NCI-H128 (cell line): ENCODE measurements around the gene OBSL1.

Experiments
- DNase-seq: peaks from one replicate; lab custom pipeline; 2025; ENCODE audit not compliant: unreplicated experiment; lab: John Stamatoyannopoulos, UW

OBSL1 gene

DNA sequence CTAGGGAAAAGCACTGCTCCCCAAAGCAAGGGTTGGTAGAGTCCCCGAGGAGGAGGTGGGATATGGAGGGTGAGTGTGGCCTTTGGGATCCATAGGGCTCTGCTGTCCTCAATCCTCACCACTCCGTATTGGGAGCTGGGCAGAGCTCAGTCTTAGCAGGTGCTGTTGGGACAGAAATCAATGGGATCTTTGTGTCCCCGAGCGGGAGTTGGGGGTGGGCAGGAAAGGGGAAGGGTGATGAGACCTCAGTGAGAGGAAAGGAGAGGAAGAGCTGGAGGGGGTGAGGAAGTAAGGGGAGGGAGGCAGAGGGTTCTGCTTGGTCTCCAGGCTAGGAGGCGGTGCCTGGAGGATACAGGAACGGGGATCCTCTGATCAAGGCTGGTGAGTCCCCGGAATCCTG, 54.5 kb downstream of the OBSL1 start:
- no peak for DNase-seq

DNA sequence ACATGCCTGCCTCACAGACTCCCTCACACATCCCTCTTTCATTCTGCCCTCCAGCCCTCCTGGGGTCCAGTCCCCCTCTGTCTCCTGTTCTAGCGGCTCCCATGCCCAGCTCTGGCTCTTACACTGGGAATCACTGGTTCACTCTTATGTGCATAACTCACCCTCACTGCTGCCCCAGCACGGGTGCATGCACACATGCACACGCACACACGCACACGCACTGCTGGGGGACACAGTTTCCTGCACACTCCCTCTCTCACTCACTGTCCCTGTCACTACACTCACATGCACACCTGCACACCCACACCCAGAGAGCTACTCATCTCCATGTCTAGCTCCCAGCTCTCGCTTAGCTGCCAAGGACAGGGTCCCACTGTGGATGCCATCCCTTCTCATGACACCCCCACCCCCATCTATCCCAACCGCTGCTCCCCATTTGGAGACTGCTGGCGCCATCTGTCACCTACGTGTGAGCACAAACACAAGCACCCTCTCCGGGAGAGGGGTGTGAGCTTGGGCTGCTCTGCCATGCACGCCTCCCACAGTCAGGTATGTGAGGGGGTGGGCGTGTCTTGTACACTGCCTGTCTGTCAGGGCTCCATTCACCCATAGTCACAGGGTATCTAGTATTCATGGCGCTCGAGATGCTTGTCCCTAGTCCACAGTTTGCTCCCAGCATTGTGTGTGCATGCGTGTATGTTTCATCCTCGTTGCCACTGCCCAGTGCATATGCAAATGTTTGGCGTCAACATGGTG, 55.3 kb downstream of the OBSL1 start:
- no peak for DNase-seq

DNA sequence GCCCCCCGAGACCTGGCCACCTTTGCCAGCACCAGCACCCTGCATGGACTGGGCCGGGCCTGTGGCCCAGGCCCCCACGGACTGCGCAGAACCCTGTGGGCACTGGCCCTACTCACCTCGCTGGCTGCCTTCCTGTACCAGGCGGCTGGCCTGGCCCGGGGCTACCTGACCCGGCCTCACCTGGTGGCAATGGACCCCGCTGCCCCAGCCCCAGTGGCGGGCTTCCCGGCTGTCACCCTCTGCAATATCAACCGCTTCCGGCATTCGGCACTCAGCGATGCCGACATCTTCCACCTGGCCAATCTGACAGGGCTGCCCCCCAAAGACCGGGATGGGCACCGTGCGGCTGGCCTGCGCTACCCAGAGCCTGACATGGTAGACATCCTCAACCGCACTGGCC, 56.5 kb downstream of the OBSL1 start:
- DNase-seq, result no peak

DNA sequence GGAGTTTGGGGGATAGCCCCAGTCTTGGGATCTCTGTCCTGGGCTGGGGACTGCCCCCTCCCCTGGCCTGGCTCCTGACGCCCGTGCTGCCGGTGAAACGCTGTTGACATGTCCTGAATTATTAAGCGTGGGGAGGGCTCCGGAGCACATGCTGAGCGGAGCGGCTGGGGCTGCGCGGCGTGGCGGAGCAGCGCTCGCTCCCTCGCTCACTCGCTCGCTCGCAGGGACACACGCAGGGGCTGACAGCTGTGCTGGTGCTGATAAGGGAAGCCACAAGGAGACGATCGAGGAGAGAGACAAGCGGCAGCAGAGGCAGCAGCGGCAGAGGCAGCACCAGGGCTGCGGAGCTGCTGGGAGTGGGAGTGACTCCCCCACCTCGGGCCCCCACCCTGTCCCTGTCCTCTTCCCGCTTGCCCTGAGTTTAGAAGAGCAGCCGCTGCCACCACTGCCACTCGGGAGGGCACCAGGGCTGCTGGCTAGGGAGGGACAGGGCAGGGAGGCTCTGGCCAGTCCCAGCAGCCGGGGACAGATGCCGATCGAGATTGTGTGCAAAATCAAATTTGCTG, 57.1 kb downstream of the OBSL1 start, which contains the start of gene ASIC4:
ASIC4 (plus strand) TSS at position 287 of the 566 bp plus-strand sequence; CDS start at position 530, 243 bp downstream.
- no peak for DNase-seq

DNA sequence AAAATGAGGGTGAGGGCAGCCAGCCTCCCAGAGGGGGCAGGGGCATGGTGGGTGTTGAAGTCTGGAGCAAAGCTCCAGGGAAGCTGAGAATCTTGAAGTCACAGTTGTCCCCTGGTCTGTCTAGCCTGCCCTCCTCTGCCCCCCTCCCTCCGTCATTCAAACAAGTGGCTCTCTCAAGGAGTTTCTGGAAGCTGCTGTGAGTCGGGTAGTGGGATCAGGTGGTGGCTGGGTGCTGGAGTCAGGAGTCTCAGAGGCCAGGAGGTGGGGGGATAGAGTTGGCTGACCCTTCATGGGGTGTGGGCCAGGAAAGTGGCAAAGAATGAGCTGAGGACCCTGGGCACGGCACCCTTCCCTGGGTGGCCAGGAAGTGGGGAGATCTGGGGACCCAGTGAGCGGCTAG, 57.6 kb downstream of the OBSL1 start:
- DNase-seq, result no peak

DNA sequence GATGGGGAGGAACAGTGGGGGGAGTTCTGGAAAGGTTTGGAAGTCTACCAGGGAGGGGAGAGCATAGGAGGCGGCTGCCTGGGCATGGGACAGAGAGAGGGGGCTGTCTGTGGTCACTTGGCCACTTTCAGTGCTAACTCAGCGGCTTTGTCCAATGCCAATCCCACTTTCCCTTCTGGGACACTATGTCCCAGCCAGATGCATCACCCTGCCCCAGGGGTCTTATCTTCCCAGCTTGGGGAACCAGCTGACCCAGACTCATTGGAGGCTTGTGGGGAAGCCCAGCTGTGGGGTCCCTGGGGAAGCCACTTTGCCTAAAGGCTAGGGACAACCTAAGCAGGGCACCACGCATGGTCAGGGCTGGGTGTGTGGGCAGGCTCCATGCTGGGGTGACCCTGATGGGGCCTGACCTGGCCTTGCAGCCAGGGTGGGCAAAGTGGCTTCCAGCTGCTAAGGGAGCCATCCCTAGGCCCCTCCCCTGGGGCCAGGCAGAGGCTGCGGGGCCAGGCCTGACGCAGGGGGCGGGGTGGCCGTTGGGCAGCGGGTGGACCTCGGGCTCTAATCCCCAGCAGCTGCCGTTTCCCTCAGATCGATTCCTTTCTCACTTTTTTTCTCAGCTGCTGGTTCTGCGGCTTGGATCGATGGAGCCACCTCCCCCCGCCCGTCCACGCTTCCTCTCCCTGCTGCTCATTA, 58.7 kb downstream of the OBSL1 start:
- DNase-seq, result no peak

DNA sequence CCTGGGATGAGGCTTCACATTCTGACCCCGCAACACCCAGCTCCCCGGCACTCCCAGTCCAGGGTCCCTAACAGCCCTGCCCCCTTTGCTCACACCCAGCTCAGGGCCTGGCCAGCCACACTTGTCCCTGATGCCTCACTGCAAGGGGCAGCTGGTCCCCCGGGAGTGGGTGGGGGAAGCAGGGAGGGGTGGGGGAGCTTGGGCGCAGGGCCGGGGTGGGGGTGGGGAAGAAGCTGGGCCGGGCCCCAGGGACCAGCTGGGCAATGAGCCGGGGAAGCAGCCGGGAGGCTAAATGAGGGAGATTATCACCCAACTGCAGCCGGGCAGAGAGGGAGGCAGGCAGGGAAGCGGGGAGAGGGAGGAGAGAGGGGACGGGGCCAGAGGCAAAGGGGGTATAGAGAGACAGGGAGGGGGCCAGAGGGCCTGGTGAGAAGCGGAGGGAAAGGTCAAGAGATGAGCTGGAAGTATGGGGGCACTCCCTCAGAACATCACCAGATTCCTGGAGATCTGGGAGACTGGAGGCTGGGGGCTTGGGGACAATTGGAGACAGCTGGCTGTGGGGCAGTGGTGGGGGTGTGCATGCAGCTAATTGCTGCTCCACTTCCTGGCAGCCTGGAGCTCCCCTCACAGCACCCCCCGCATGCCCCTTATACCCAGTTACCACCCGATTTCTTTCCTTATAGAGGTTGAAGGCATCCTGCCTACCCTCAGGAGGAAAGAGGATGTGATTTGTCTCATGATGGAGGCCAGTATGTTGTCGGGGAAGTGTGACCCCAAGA, 59.6 kb downstream of the OBSL1 start:
- DNase-seq, result no peak

DNA sequence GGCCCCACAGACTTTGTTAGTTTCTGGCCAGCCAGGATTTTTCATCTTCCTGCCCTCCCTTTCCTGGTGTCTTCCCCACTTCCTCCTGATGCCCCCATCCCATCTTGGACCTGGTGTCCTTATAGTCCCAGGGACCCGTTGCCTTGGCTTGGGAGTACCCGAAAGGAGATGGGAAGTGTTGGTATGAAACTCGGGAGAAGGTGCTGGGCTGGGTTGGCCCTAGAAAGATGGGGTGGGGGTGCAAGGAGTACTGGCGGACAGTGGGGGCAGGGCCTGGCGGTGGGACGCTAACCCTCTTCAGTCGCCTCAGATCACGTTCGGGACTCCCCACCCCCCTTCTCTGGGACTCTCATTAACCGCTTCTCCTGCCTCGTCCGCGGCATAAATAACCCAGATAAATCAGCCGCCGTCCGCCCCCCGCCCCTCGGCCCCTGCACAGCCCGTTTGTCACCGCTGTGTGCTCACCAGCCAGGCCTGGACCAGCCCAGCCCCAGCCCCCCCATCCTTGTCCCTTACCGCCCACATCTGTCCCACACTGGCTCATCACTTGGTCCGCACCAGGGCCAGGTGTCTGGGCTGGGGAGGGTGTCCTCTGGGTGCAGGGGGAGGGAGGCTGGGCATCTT, 60.7 kb downstream of the OBSL1 start:
- DNase-seq, result no peak

DNA sequence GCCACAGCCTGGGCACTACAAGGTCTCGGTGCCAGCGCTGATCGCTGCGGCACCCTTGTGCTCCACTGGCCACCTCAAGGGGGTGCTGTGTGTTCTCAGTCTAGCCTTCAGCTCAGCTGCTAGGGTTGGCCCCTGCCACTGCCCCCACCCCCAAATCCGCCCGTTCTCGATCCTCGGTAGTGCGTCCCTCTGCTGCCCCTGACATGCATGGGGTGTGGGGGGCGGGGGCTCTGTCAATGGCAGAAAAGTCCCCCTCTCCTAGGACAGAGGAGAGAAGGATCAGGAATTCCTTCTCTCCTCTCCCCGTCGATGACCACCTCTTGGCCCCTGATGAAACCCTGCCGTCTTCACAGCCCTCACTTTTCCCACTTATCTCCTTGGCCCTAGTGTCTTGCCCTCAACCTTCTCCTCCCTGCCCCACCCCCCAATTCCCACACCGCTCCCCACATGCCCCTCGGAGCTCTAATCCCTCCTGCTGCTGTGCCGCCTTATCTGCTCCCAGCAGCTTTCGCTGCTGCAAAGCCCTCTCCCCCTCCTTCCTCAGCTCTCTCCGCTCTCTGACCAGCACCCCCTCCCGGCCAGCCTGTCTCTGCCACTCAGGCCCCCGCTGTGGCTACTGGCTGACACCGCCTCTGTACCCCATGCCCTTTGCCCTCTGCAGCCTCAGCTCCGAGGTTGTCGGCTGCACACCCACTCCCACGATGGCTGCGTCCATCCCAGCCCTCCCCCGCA, 61.4 kb downstream of the OBSL1 start:
- no peak for DNase-seq

DNA sequence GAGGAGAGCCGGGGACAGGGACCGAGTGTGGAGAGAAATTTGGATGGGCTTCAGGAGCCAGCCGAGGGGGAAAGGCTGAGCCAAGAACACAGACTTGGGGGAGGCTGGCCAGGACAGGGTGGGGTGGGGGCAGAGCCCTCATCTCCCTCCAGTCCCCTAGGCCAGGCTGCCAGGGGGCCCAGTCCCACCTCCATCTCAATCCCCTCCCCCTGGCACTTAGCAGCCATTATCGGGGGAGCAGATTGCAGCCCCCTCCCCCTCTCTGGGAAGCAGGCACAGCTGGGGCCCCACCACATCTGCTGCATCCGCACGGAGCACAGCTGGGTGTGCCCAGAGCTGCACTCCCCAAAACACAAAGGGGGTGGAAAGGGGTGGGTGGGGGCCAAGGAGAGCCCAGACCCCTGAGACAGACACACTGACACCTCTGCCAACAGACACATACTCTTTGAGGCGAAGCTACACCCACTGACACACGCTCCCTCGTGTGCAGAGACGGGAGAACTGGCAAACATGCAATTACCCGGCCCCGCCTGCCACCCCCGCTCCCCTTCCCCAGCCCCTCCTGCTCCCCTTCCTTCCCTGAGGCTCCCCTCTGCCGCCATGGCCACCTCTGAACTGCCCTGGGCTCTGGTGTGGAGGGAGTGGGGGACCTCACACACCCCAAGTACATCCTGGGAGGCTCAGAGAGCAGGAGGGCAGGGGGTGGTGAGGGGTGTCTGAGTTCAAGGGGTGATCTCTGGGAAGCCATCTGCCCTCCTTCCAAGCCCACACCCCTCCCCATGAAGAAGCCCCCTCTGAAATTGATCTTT, 62.2 kb downstream of the OBSL1 start:
- no peak for DNase-seq

DNA sequence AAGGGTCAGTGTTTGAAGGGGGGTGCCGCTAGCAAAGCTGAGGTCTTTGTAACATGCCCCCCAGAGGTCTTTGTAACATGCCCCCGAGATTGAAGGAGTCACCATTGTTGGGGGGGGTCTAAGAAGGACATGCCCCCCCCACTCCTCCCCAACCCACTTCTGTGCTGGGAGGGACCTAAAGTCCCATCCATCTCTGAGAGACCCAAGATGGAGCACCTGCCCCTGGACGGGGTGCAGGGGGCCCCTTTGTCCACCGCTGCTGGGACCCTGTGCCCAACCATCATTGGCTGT, 63.0 kb downstream of the OBSL1 start:
- DNase-seq, result no peak

DNA sequence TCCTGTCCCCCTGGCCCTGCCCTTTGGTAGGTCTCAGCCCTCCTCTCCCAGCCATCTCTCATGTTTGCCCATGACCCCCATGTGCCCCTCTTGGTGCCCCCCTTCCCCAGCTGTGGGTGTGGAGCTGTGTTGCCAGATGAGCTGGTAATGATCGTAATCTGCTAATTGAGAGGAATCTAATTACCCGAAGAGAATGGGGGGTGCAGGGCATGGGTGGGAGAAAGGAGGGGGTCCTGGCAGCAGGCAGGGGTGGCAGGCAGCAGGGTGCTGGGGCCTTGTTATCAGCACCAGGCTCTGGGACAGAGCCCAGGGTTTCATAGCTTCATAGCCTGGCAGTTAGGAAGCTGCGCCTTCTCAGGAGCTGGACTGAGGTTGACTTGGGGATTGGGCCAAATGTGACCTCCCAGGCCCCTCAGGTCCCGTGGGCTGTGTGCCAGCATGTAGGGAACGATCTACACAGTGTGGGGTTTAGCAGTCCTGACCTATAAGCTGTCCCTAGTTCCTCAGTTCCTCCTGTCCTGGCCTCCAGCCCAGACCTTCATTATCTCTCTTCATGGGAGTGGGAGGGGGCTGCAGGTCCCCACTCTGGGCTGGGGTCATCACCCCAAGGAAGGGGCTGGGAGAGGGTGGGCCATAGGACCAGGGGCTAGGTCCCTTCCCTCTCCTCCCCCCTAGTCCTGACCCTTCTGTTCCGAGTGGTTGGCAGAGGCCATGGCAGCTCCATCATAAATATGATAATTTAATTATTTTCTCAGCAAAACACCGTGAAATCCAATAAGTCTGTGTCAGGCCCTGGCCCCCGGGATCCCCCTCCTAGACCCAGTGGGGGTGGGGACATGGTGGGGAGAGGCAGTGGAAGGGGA, 63.5 kb downstream of the OBSL1 start:
- no peak for DNase-seq

DNA sequence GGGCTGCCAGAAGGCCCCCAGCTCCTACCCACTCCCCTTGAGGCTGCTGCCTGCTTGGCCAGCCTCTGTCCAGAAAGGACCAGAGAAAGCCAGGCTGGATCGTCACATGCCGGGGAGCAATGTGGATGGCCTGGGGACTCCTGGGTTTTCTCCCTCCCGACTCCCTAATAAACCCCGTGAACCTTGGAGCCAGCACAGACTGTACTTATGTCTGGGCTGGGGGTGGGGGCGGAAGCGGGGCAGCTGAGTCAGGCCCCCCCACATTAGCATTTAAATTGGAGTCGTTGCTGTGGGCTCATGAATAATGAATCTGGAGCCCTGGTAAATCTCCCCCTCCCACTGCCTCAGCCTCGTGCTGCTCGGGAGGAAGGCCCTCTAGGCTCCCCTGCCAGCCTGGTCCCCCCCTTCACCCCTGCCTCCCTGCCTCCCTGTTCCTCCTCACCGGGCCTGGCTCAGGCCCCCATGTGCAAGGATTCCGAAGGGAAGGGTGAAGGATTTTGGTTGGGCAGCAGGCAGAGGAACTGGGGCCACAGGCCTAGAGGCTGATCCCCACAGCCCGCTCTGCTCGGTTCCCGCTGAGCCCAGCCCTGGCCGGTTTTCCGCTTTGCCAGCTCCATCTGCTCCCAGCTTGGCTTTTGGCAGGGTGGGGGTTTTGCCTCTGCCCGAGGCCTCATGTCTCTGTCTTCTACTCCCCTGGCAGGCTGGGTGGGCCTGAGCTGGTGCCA, 64.4 kb downstream of the OBSL1 start:
- no peak for DNase-seq

DNA sequence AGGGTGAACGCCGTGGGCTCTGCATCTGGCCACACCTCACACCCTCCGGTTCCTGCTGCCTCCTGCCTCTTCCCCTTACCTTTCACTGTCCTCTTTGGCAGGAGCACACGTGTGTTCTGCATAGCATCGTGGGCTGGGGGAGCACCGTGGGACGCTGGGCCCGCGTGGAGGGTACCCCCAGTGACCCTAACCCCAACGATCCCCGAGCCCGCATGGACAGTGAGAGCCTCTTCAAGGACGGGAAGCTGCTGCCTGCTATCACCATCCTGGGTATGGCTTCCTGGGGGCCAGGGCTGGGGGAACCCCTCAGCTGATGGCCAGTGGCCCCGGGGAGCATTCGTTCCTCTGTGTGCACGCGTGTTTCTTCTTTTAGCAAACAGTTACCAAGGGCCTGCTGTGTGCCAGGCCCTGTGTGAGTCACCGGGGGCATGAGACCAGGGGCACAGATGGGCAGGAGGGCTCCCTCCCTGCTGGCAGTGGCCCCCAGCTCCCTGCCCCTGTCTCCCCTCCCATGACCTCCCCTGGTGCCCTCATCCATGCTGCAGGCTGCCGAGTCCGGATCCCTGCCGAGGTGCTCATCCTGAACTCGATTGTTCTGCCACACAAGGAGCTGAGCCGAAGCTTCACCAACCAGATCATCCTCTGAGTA, 65.1 kb downstream of the OBSL1 start:
- no peak for DNase-seq

DNA sequence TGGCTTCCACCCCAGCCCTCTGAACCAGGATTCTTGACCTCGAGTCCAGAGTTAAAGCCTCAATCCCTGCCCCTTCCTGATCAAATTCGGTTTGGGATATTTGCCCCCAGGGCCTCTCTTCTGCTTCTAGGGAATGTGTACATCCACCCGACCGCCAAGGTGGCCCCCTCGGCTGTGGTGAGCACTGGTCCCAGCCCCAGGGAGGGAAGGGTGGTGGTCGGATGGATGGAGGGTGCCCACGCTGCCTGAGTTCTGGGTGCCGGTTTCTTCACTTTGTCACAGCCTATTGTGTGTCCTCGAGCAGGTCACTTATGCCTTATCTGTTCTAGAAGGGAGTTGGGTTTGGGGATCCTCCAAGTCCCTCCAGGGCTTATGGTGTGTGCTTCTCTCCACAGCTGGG, 65.8 kb downstream of the OBSL1 start:
- DNase-seq, result no peak

DNA sequence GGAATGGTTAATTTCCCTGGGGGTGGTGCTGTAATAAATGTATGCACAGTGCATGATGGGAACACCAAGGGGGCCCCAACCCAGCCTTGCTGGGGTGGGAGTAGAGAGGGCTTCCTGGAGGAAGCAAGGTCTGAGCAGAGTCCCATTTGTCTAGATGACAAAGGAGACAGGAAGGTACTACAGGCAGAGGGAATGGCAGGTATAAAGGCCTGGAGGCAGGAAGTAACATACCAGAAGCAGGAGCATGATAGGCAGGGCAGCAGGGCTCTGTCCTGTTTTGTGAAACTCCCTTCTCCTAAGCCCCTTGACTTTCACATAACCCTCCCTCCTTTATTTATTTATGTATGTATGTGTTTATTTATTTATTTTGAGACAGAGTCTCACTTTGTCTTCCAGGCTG, 68.7 kb downstream of the OBSL1 start:
- no peak for DNase-seq

DNA sequence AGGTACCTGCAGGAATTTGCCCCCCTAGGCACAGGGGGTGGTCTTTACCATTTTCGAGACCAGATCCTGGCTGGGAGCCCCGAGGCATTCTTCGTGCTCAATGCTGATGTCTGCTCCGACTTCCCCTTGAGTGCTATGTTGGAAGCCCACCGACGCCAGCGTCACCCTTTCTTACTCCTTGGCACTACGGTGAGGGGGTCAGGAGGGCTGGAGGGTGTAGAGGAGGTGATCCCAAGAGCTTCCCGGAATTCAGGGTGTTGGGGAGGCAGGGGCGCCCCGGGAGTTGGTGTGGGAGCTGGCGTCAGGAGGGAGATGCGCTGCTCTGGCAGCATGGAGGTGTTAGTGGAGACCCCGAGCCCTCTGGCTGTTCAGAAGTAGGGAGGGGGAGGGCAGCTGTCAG, 69.5 kb downstream of the OBSL1 start:
- DNase-seq, result no peak
